GM12878 (cell line): ENCODE data around the gene RGS14. TPM values are rescaled to one million over a fixed set of nuclear protein-coding genes. Genes with fewer than 3 reads are reported as not detected.

ENCODE experiments used
- ATAC-seq: fragments of 200-7000 bp; cut with Tn5 transposase; 3 replicates; pipeline ENCODE4 v1.9.1; 2020; ENCODE audit warnings: mild to moderate bottlenecking, moderate library complexity
- BruUV-seq: library from RNA; stranded (reverse); fragments of 400-500 nt; replicated peaks from 2 replicates; lab custom pipeline; 2021; lab: Mats Ljungman, UMichigan
- CTCF ChIA-PET: fragments of 300-600 bp; sonication (Branson Sonifier 250); formaldehyde crosslinking; extraction: SDS; loops from one replicate; lab custom pipeline; 2021; ENCODE audit warnings: inconsistent platforms; lab: Yijun Ruan, JAX
- POLR2A ChIA-PET: fragments of 350-600 bp; formaldehyde crosslinking; extraction: SDS; loops from one replicate; lab custom pipeline; 2021; ENCODE audit warnings: inconsistent platforms; lab: Charles Lee
- RAD21 ChIA-PET: fragments of 300-600 bp; sonication (Branson Sonifier 250); formaldehyde crosslinking; loops from one replicate; lab custom pipeline; 2023; ENCODE audit warnings: antibody characterized with exemption; ENCODE audit not compliant: unreplicated experiment; lab: Charles Lee
- SMC1A ChIA-PET: fragments of 300-600 bp; sonication (Branson Sonifier 250); formaldehyde crosslinking; loops from one replicate; lab custom pipeline; 2023; ENCODE audit not compliant: unreplicated experiment, uncharacterized antibody; lab: Charles Lee
- DNase-seq: peaks from one replicate; pipeline ENCODE4 v3.0.0-alpha.2; 2011; ENCODE audit warnings: low read depth, low spot score
- FAIRE-seq: peaks from 3 replicates; lab custom pipeline; 2011; peaks lifted over from hg19 to GRCh38; lab: Jason Lieb, UNC
- H2AFZ ChIP-seq: 2 replicates; pipeline ENCODE4 v1.6.0; 2011; ENCODE audit warnings: low read depth, low read length, control low read depth; ENCODE audit not compliant: control insufficient read depth
- H3K27ac ChIP-seq: 2 replicates; pipeline ENCODE4 v1.5.1; 2011; ENCODE audit warnings: control low read depth; ENCODE audit not compliant: control insufficient read depth, insufficient read depth
- H3K27me3 ChIP-seq, 2 experiments: replicated peaks in 1 of 2; 2 replicates each; pipeline versions ENCODE4 v1.6.0 to v1.6.1; 2011; ENCODE audit warnings: low read length in 1 of 2; ENCODE audit not compliant: control insufficient read depth in 2 of 2, insufficient read depth in 2 of 2
- H3K36me3 ChIP-seq, 2 experiments: 2 replicates each; pipeline ENCODE4 v1.5.1; 2011; ENCODE audit warnings: low read length in 1 of 2; ENCODE audit not compliant: control insufficient read depth in 2 of 2, insufficient read depth in 2 of 2
- H3K4me1 ChIP-seq: 2 replicates; pipeline ENCODE4 v1.6.1; 2011; ENCODE audit warnings: mild to moderate bottlenecking, low read length, moderate library complexity, mixed read lengths; ENCODE audit not compliant: control insufficient read depth, insufficient read depth
- H3K4me2 ChIP-seq: 2 replicates; pipeline ENCODE4 v1.6.0; 2011; ENCODE audit warnings: control low read depth; ENCODE audit not compliant: control insufficient read depth, insufficient read depth
- H3K4me3 ChIP-seq: fragments of 200-600 bp; sonication (generic); 2 replicates; pipeline ENCODE4 v1.5.1; 2016
- H3K79me2 ChIP-seq: 2 replicates; pipeline ENCODE4 v1.6.0; 2011; ENCODE audit warnings: low read length; ENCODE audit not compliant: control insufficient read depth, insufficient read depth
- H3K9ac ChIP-seq: 2 replicates; pipeline ENCODE4 v1.8.0; 2011; ENCODE audit warnings: low read length, control low read depth, mixed read lengths; ENCODE audit not compliant: control insufficient read depth, insufficient read depth
- H3K9me3 ChIP-seq: replicated peaks from 3 replicates; pipeline ENCODE4 v1.5.1; 2011; ENCODE audit warnings: mild to moderate bottlenecking, low read length; ENCODE audit not compliant: control insufficient read depth, insufficient read depth
- H4K20me1 ChIP-seq: 2 replicates; pipeline ENCODE4 v1.6.0; 2011; ENCODE audit not compliant: control insufficient read depth, insufficient read depth
- ATF7 ChIP-seq: fragments of 450-650 bp; IDR thresholded peaks from 2 replicates; pipeline ENCODE4 v1.6.1; 2016; ENCODE audit warnings: low read depth, mild to moderate bottlenecking
- BRCA1 ChIP-seq: IDR thresholded peaks from 2 replicates; pipeline ENCODE4 v1.6.1; 2011; ENCODE audit warnings: low read depth, low read length, improper control_type of control experiment
- CUX1 ChIP-seq: IDR thresholded peaks from 2 replicates; pipeline ENCODE4 v1.6.1; 2012; ENCODE audit warnings: improper control_type of control experiment, low read depth, low read length; ENCODE audit not compliant: insufficient replicate concordance
- E2F8 ChIP-seq: fragments of 450-650 bp; IDR thresholded peaks from 2 replicates; pipeline ENCODE4 v1.6.1; 2018; ENCODE audit warnings: mild to moderate bottlenecking, low read depth, moderate library complexity; ENCODE audit not compliant: partially characterized antibody
- GABPA ChIP-seq: IDR thresholded peaks from 2 replicates; pipeline ENCODE4 v1.6.1; 2014; ENCODE audit warnings: antibody characterized with exemption, low read depth, mild to moderate bottlenecking, inconsistent platforms
- GATAD2B ChIP-seq: fragments of 450-650 bp; conservative IDR thresholded peaks from 2 replicates; pipeline ENCODE4 v1.6.1; 2017; ENCODE audit warnings: low read depth, mild to moderate bottlenecking, moderate library complexity
- IKZF1 ChIP-seq: fragments of 450-650 bp; conservative IDR thresholded peaks from 2 replicates; pipeline ENCODE4 v1.6.1; 2017; ENCODE audit warnings: antibody characterized with exemption, mild to moderate bottlenecking
- IKZF2 ChIP-seq, 2 experiments: fragments of 450-650 bp; IDR thresholded peaks; 2 replicates each; pipeline ENCODE4 v1.6.1; 2017; ENCODE audit warnings: mild to moderate bottlenecking in 2 of 2, moderate library complexity in 2 of 2
- NFXL1 ChIP-seq: fragments of 450-650 bp; IDR thresholded peaks from 2 replicates; pipeline ENCODE4 v1.6.1; 2017; ENCODE audit warnings: antibody characterized with exemption, mild to moderate bottlenecking, borderline replicate concordance
- PML ChIP-seq: IDR thresholded peaks from 2 replicates; pipeline ENCODE4 v1.6.1; 2012; ENCODE audit warnings: low read length, inconsistent platforms
- RAD21 ChIP-seq: IDR thresholded peaks from 2 replicates; pipeline ENCODE4 v1.6.1; 2011; ENCODE audit warnings: mild to moderate bottlenecking, low read depth, low read length, moderate library complexity; ENCODE audit not compliant: insufficient read depth
- USF2 ChIP-seq: IDR thresholded peaks from 2 replicates; pipeline ENCODE4 v1.6.1; 2011; ENCODE audit warnings: low read depth, low read length, improper control_type of control experiment, borderline replicate concordance
- WGBS: methylation state at CpG from one replicate; pipeline ENCODE4 v1.1.6; 2016; ENCODE audit warnings: low lambda C conversion rate; ENCODE audit not compliant: insufficient replicate concordance, insufficient coverage; ENCODE audit errors: missing lambda C conversion rate; 5-methylcytosine and 5-hydroxymethylcytosine counted together
- in situ Hi-C: fragments of 300-500 bp; cut with MboI; formaldehyde crosslinking; loops from 9 replicates; pipeline ENCODE4 v1.14.3; 2018; ENCODE audit warnings: mixed read lengths
- intact Hi-C: fragments of 100-400 bp; cut with micrococcal nuclease; formaldehyde crosslinking; loops from one replicate; pipeline ENCODE4 v1.14.2; 2022; ENCODE audit not compliant: unreplicated experiment
- polyA plus RNA-seq, 11 experiments: library from polyadenylated mRNA; depleted of rRNA in 4 of 11; unstranded in 6 of 11; stranded (reverse) in 5 of 11; fragments of >200 nt; fragmentation: Nextera tagmentation in 4 of 11; fragmentation: Illumina TruSeq in 1 of 11; extraction: Ambion mirVana in 4 of 11; extraction: Trizol in 1 of 11; gene quantifications; 1 replicate in 1 of 11; 2 replicates in 10 of 11; pipeline versions ENCODE4 v1.2.1 to v1.2.3, GENCODE V29; 2011 to 2016; ENCODE audit warnings: inconsistent platforms in 2 of 11, missing spikeins in 2 of 11, low read depth in 1 of 11
- total RNA-seq, 4 experiments: library from RNA; depleted of rRNA in 3 of 4; stranded (reverse); fragments of >200 nt in 3 of 4; fragmentation: Illumina TruSeq in 1 of 4; extraction: Trizol in 1 of 4; gene quantifications; 2 replicates each; pipeline versions ENCODE4 v1.2.1 to v1.2.3, GENCODE V29; 2013 to 2021

The RGS14 gene
- total and polyA plus RNA-seq, 10 of the 15 experiments (the other 5 are each of a cell fraction or from before 2014, with no cell fraction given), result 0.19 to 88.7 (median 54.8) TPM

GRCh38 chr5:177390363-177391300, 32.9 kb downstream of the RGS14 start:
- in situ Hi-C loops (loop anchor here (25.0 kb wide), 1 partner anchor 1353 kb away; no protein-coding TSS in a partner anchor), intact Hi-C loops (loop anchor here (1.0 to 5.0 kb wide), 5 partner anchors 26 to 202 kb away; partner anchors contain the start of gene TMED9)
- peak overlapping the region; percentile 16; the same call in 1 of the 2 replicates for H3K9ac ChIP-seq
- ChIA-PET RAD21 (interaction anchor here (0.6 to 6.2 kb wide), 27 partner anchors 12 to 277 kb away, joined by 3 to 120 read pairs (median 9); partner anchors contain the start of genes DOK3, GRK6, LMAN2 and PDLIM7), POLR2A (interaction anchor here (1.0 to 6.0 kb wide), 19 partner anchors 12 to 120 kb away, joined by 3 to 56 read pairs (median 9); partner anchors contain the start of genes GRK6, LMAN2, PDLIM7 and RGS14), SMC1A (interaction anchor here (0.6 to 5.2 kb wide), 31 partner anchors 11 to 277 kb away, joined by 3 to 97 read pairs (median 5); partner anchors contain the start of genes LMAN2, MXD3, PDLIM7 and PFN3), CTCF (interaction anchor here (0.7 to 8.4 kb wide), 44 partner anchors 12 to 279 kb away, joined by 3 to 240 read pairs (median 6); partner anchors contain the start of genes DOK3, F12, GRK6 and LMAN2)
- peak; percentile 89 for ATAC-seq
- DNase-seq, result peak; percentile 74
- peak overlapping the region; percentile 67 for H3K27ac ChIP-seq
- no peaks in the 10 kb centered on the region for H3K36me3 ChIP-seq
- 26% methylated on average over 13 of the region's 13 CpGs for WGBS
- peak; percentile 70 for FAIRE-seq
- peak overlapping the region; percentile 44 for H2AFZ ChIP-seq
- H3K4me1 ChIP-seq, result peaks cover 26% of the 10 kb centered on the region
- no peaks in the 10 kb centered on the region for H4K20me1 ChIP-seq
- H3K79me2 ChIP-seq, result no peaks in the 10 kb centered on the region
- no TSS peak for BruUV-seq
- H3K9me3 ChIP-seq, result no peaks in the 10 kb centered on the region
- no peaks in the 10 kb centered on the region for H3K27me3 ChIP-seq
- H3K4me3 ChIP-seq, result no peak overlapping the region
- peak overlapping the region; percentile 47 for H3K4me2 ChIP-seq
- TF ChIP-seq IKZF2 (IDR thresholded peaks at IDR 0.05), result no peak
- no peak for TF ChIP-seq CUX1
- TF ChIP-seq GABPA, result no peak
- TF ChIP-seq E2F8, result no peak
- TF ChIP-seq USF2, result peak; percentile 68
- TF ChIP-seq ATF7, result no peak
- TF ChIP-seq BRCA1, result no peak
- no peak for TF ChIP-seq PML
- peak; percentile 21; the same call in 1 of the 2 replicates for TF ChIP-seq IKZF1
- TF ChIP-seq NFXL1, result no peak
- TF ChIP-seq RAD21, result peak; percentile 86
- no peak for TF ChIP-seq GATAD2B
